HepG2 (cell line): ENCODE data around the gene AK8. TPM values are rescaled to one million over a fixed set of nuclear protein-coding genes. Genes with fewer than 3 reads are reported as not detected.
A peak's percentile ranks its signal among the peaks of the same experiment; 100 is the strongest.

ENCODE experiments used
- CCAR2 ChIP-seq: fragments of 200-400 bp; formaldehyde crosslinking; optimal IDR thresholded peaks from 2 replicates; pipeline ENCODE3; 2018; ENCODE audit warnings: low read depth, mild to moderate bottlenecking, low read length, moderate library complexity
- CREM ChIP-seq, 2 experiments: sonication (generic) in 1 of 2; formaldehyde crosslinking in 1 of 2; IDR thresholded peaks; 2 replicates each; pipeline versions ENCODE4 v1.4.0 to v1.6.1; 2016 to 2020; ENCODE audit warnings: antibody characterized with exemption in 1 of 2, mild to moderate bottlenecking in 1 of 2, missing genetic modification reagents in 1 of 2
- DNMT3B ChIP-seq: conservative IDR thresholded peaks from 2 replicates; pipeline ENCODE4 v1.6.1; 2016; ENCODE audit warnings: missing biosample characterization, control low read depth
- HNRNPL ChIP-seq: fragments of 200-400 bp; formaldehyde crosslinking; IDR thresholded peaks from 2 replicates; pipeline ENCODE4 v1.6.1; 2017; ENCODE audit warnings: mild to moderate bottlenecking, low read depth, low read length
- HOXA5 ChIP-seq: sonication (generic); formaldehyde crosslinking; IDR thresholded peaks from 2 replicates; pipeline ENCODE4 v1.4.0; 2020; ENCODE audit warnings: missing genetic modification reagents
- IKZF5 ChIP-seq: IDR thresholded peaks from 2 replicates; pipeline ENCODE4 v1.6.1; 2018; ENCODE audit warnings: missing genetic modification reagents, mild to moderate bottlenecking, missing compliant biosample characterization
- KLF15 ChIP-seq: sonication (generic); formaldehyde crosslinking; IDR thresholded peaks from 2 replicates; pipeline ENCODE4 v1.8.1; 2023; ENCODE audit warnings: borderline replicate concordance, mild to moderate bottlenecking, inconsistent platforms, missing genetic modification reagents, mixed read lengths
- MTERF4 ChIP-seq: sonication (generic); formaldehyde crosslinking; IDR thresholded peaks from 2 replicates; pipeline ENCODE4 v1.8.0; 2023; ENCODE audit warnings: mild to moderate bottlenecking, missing genetic modification reagents
- REPIN1 ChIP-seq: sonication (generic); formaldehyde crosslinking; IDR thresholded peaks from 2 replicates; pipeline ENCODE4 v1.8.0; 2022; ENCODE audit warnings: missing genetic modification reagents, low read depth, mild to moderate bottlenecking, borderline replicate concordance
- SKI ChIP-seq: fragments of 450-650 bp; IDR thresholded peaks from one replicate; pipeline ENCODE4 v1.6.1; 2018; ENCODE audit warnings: mild to moderate bottlenecking; ENCODE audit not compliant: partially characterized antibody
- SNAPC5 ChIP-seq: sonication (generic); formaldehyde crosslinking; IDR thresholded peaks from 2 replicates; pipeline ENCODE4 v1.8.1; 2023; ENCODE audit warnings: mild to moderate bottlenecking, missing genetic modification reagents, borderline replicate concordance
- TAF1 ChIP-seq: sonication (generic); formaldehyde crosslinking; IDR thresholded peaks from 2 replicates; pipeline ENCODE4 v1.4.0; 2020; ENCODE audit warnings: missing genetic modification reagents
- ZBTB2 ChIP-seq: sonication (generic); formaldehyde crosslinking; IDR thresholded peaks from 2 replicates; pipeline ENCODE4 v1.8.0; 2022; ENCODE audit warnings: low read depth, missing genetic modification reagents
- ZBTB37 ChIP-seq: sonication (generic); formaldehyde crosslinking; IDR thresholded peaks from 2 replicates; pipeline ENCODE4 v1.4.0; 2020; ENCODE audit warnings: mild to moderate bottlenecking, missing genetic modification reagents
- ZBTB39 ChIP-seq: sonication (generic); formaldehyde crosslinking; IDR thresholded peaks from 2 replicates; pipeline ENCODE4 v1.5.0; 2020; ENCODE audit warnings: missing genetic modification reagents
- ZFAT ChIP-seq: sonication (generic); formaldehyde crosslinking; conservative IDR thresholded peaks from 2 replicates; pipeline ENCODE4 v1.8.1; 2023; ENCODE audit warnings: missing genetic modification reagents, inconsistent platforms
- ZFY ChIP-seq: sonication (generic); formaldehyde crosslinking; IDR thresholded peaks from 2 replicates; pipeline ENCODE4 v1.4.0; 2020; ENCODE audit warnings: missing genetic modification reagents
- ZGPAT ChIP-seq: IDR thresholded peaks from 2 replicates; pipeline ENCODE4 v1.6.1; 2016; ENCODE audit warnings: mild to moderate bottlenecking
- ZNF20 ChIP-seq: sonication (generic); formaldehyde crosslinking; IDR thresholded peaks from 2 replicates; pipeline ENCODE4 v1.4.0; 2020; ENCODE audit warnings: mild to moderate bottlenecking, moderate library complexity, missing genetic modification reagents
- ZSCAN30 ChIP-seq: sonication (generic); formaldehyde crosslinking; IDR thresholded peaks from 2 replicates; pipeline ENCODE4 v1.5.0; 2020; ENCODE audit warnings: mild to moderate bottlenecking, missing genetic modification reagents
- polyA plus RNA-seq, 8 experiments: library from polyadenylated mRNA; depleted of rRNA in 3 of 8; stranded (reverse) in 7 of 8; unstranded in 1 of 8; fragments of >200 nt; fragmentation: Illumina TruSeq in 4 of 8; extraction: Trizol in 4 of 8; gene quantifications; 2 replicates each; pipeline versions ENCODE4 v1.2.1 to v1.2.3, GENCODE V29; 2011 to 2016; ENCODE audit warnings: low read depth in 4 of 8, missing spikeins in 1 of 8, mixed read lengths in 1 of 8; ENCODE audit not compliant: insufficient read depth in 1 of 8
- total RNA-seq, 5 experiments: library from RNA; depleted of rRNA; stranded (reverse); fragments of >200 nt; fragmentation: Illumina TruSeq; extraction: Trizol; gene quantifications; 2 replicates each; pipeline ENCODE4 v1.2.3, GENCODE V29; 2016; ENCODE audit warnings: low read depth in 1 of 5

AK8 gene
- total and polyA plus RNA-seq, 2 of the 13 experiments (the other 11 are each of a cell fraction or from before 2014, with no cell fraction given) = 0.11 TPM; not detected in 1

- TF ChIP-seq SKI = peak; percentile 57
- TF ChIP-seq ZSCAN30 (CRISPR knock-in tag) = no peak
- TF ChIP-seq HOXA5 = no peak
- 0 out of 2 replicates have a peak, but pooled peaks have one; percentile 41 for TF ChIP-seq ZFAT (CRISPR knock-in tag)
- no peak for TF ChIP-seq IKZF5
- TF ChIP-seq DNMT3B (CRISPR knock-in tag) = no peak
- TF ChIP-seq TAF1 (CRISPR knock-in tag) = peak; percentile 35; the same call in 1 of the 2 replicates
- no peak; the same call in 1 of the 2 replicates for TF ChIP-seq ZBTB2 (CRISPR knock-in tag)
- peak; percentile 75 for TF ChIP-seq ZGPAT (CRISPR knock-in tag)
- no peak for TF ChIP-seq CCAR2
- TF ChIP-seq HNRNPL = no peak
- no peak for TF ChIP-seq SNAPC5
- TF ChIP-seq MTERF4 (CRISPR knock-in tag) = no peak
- no peak for TF ChIP-seq ZNF20 (CRISPR knock-in tag)
- TF ChIP-seq ZBTB39 = no peak
- no peak for TF ChIP-seq REPIN1 (CRISPR knock-in tag)
- peak; percentile 87 for TF ChIP-seq CREM (IDR thresholded peaks at IDR 0.05)
- TF ChIP-seq CREM (CRISPR knock-in tag; IDR thresholded peaks at IDR 0.05) = peak; percentile 79
- TF ChIP-seq ZBTB37 (CRISPR knock-in tag) = no peak
- TF ChIP-seq ZFY (CRISPR knock-in tag) = peak; percentile 94
- no peak for TF ChIP-seq KLF15
Measured at GRCh38 chr9:132877824-132878694, at the start of gene AK8 (continued).
